ENCODE data around the gene FADS2. TPM values are rescaled to one million over a fixed set of nuclear protein-coding genes. Genes with fewer than 3 reads are reported as not detected.
A peak's percentile ranks its signal among the peaks of the same experiment; 100 is the strongest.

FADS2 gene
- total and polyA plus RNA-seq, 9 of the 15 experiments (the other 6 are each of a cell fraction or from before 2014, with no cell fraction given) = 2.9 to 42.8 (median 16.2) TPM

DNA sequence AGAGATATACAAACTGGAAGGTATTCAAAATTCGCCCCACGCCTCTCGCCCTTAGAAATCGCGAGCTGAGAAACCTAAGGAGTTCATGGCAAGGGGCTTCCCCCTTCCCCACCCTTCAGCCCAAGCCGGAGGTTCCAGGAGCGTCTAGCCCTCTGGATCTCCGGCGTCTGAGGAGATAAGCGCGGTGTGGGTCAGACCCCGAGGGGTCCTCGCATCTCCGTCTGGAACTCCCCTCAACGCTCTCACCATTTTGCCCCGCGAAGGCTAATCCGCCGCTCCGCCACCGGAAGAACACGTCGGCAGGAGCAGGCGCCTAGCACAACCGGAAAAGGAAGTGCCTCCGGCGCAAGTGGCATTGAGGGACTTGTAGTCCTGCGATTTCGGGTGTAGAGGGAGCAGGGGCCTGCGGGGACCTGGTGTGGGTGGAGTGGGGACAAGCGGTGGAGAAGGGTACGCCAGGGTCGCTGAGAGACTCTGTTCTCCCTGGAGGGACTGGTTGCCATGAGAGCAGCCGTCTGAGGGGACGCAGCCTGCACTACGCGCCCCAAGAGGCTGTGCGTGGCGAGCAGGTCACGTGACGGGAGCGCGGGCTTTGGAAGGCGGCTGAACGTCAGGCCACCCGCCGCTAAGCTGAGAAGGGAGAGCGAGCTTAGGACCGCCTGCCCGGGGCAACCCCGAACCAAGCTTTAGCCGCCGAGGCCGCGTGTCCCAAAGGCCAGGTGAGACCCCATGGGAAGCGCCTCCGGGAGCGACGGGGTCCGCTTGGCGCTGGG is 35.6 kb upstream of the FADS2 start, which contains the start of the genes FEN1 and TMEM258 (continued):
- TF ChIP-seq AFF4 (CRISPR knock-in tag; IDR thresholded peaks at IDR 0.05) (peak; percentile 75), NBN (IDR thresholded peaks at IDR 0.05; ENCODE audit: low read depth) (peak; percentile 83; the same call in 1 of the 2 replicates), CREB1 (IDR thresholded peaks at IDR 0.05) (no peak), CREB1 (CRISPR knock-in tag; IDR thresholded peaks at IDR 0.05) (peak; percentile 53; the same call in 1 of the 2 replicates), CHD1 (IDR thresholded peaks at IDR 0.05; ENCODE audit: low read length) (peak; percentile 97), ZNF444 (CRISPR knock-in tag; IDR thresholded peaks at IDR 0.05) (no peak), MXI1 (IDR thresholded peaks at IDR 0.05; ENCODE audit: low read depth, low read length) (peak; percentile 16; the same call in 1 of the 2 replicates), CTBP1 (IDR thresholded peaks at IDR 0.05; ENCODE audit: borderline replicate concordance) (no peak; the same call in 1 of the 2 replicates), KDM5B (IDR thresholded peaks at IDR 0.05; ENCODE audit: insufficient replicate concordance, low read depth, low read length) (peak; percentile 89), TAF15 (IDR thresholded peaks at IDR 0.05; ENCODE audit: low read depth, low read length) (no peak), TEAD1 (CRISPR knock-in tag; IDR thresholded peaks at IDR 0.05) (peak; percentile 35 to 52; a peak in 2 of 4 replicates), SOX6 (IDR thresholded peaks at IDR 0.05) (no peak), NFYB (IDR thresholded peaks at IDR 0.05; ENCODE audit: extremely low read depth, insufficient read length) (no peak), POLR2B (IDR thresholded peaks at IDR 0.05; ENCODE audit: low read depth, partially characterized antibody) (peak; percentile 84), CTCFL (IDR thresholded peaks at IDR 0.05; ENCODE audit: borderline replicate concordance, insufficient read depth, low read depth, low read length, poor library complexity, severe bottlenecking) (peak; percentile 14), ZNF12 (CRISPR knock-in tag; IDR thresholded peaks at IDR 0.05) (0 out of 2 replicates have a peak, but pooled peaks have one; percentile 57), ETV5 (CRISPR knock-in tag; IDR thresholded peaks at IDR 0.05; ENCODE audit: low read depth) (peak; percentile 82), POLR2H (tag; IDR thresholded peaks at IDR 0.05; ENCODE audit: low read depth) (peak; percentile 85)
- TF ChIP-seq, protein P1, sequence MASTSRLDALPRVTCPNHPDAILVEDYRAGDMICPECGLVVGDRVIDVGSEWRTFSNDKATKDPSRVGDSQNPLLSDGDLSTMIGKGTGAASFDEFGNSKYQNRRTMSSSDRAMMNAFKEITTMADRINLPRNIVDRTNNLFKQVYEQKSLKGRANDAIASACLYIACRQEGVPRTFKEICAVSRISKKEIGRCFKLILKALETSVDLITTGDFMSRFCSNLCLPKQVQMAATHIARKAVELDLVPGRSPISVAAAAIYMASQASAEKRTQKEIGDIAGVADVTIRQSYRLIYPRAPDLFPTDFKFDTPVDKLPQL (IDR thresholded peaks at IDR 0.05; ENCODE audit: extremely low read depth, insufficient read length) = no peak
- TF ChIP-seq, protein P2, sequence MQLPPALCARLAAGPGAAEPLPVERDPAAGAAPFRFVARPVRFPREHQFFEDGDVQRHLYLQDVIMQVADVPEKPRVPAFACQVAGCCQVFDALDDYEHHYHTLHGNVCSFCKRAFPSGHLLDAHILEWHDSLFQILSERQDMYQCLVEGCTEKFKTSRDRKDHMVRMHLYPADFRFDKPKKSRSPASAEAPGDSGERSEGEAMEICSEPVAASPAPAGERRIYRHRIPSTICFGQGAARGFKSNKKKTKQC (CRISPR knock-in tag; IDR thresholded peaks at IDR 0.05) = peak; percentile 69
